NT2/D1 (cell line): ENCODE results near the gene GNAO1.

Source experiments
- DNase-seq: peaks from one replicate; pipeline ENCODE4 v3.0.0-alpha.2; 2011; ENCODE audit warnings: low read depth, low spot score
- H3K27me3 ChIP-seq: 2 replicates; pipeline ENCODE4 v1.6.0; 2011; ENCODE audit warnings: mild to moderate bottlenecking; ENCODE audit not compliant: insufficient read length, insufficient read depth
- H3K36me3 ChIP-seq: 2 replicates; pipeline ENCODE4 v1.6.1; 2011; ENCODE audit warnings: mild to moderate bottlenecking, low read length, mixed read lengths; ENCODE audit not compliant: insufficient read depth, insufficient read length
- H3K4me1 ChIP-seq: 2 replicates; pipeline ENCODE4 v1.5.1; 2011; ENCODE audit not compliant: insufficient read depth, insufficient read length
- H3K4me3 ChIP-seq: 2 replicates; pipeline ENCODE4 v1.5.1; 2011; ENCODE audit warnings: low read depth; ENCODE audit not compliant: insufficient read length
- H3K9ac ChIP-seq: 2 replicates; pipeline ENCODE4 v1.6.0; 2011; ENCODE audit warnings: low read depth; ENCODE audit not compliant: insufficient read length
- H3K9me3 ChIP-seq: 2 replicates; pipeline ENCODE4 v1.5.1; 2011; ENCODE audit warnings: mild to moderate bottlenecking, low read length; ENCODE audit not compliant: insufficient read depth
- SUZ12 ChIP-seq: IDR thresholded peaks from 2 replicates; pipeline ENCODE4 v1.6.1; 2011; ENCODE audit not compliant: insufficient read length, insufficient read depth; ENCODE audit errors: extremely low read depth
- YY1 ChIP-seq: IDR thresholded peaks from 2 replicates; pipeline ENCODE4 v1.6.1; 2011; ENCODE audit not compliant: insufficient read length, insufficient read depth
- ZNF274 ChIP-seq: IDR thresholded peaks from 2 replicates; pipeline ENCODE4 v1.6.1; 2011; ENCODE audit warnings: mild to moderate bottlenecking, low read depth, low read length

GNAO1 gene

DNA sequence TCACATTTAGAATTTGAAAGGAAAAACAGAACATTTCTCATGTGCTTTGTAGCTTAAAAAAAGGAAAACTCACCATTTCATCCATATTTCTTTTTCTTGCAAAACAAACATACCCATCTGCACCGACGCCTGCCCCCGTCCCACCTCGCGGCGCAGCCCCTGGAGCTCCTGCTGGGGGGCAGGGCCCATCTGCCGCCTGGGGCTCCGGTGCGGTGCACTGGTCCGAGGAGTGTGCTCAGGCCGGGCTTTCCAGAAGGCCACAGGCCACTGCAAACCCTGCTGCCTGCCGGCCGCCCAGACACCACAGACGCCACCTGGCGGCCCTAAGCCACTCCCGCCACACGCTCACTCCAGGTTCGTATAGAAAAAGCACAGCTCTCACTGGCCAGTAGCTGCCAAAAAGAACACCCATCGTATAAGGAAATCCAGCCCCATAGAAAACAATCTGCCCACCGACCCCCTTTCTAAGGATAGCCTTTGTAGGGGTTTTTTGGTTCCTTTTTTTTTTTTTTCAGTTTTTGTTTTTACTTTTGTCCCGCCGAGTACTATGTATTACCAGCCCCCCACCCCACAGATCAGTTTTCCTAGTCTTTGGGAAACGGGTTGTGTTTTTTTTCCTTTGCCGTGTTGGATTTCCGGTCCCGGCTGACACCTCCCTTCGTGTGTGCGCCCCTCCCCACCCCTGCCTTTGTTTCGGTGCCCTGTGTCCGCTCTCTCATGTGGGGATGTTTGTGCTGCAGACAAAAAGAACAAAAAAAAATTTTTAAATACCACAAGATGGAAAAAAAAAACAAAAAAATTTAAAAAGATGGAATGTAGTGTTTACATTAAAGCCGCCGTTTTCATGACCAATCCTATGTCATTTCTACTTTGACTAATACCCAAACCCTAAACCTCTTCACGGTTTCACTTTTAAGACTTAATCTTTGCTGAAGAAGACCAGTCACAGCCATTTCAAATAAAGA lies 165.3 kb downstream of the GNAO1 start:
- H3K9ac ChIP-seq = peak overlapping the region; percentile 65
- H3K4me1 ChIP-seq = peaks cover 13% of the 10 kb centered on the region
- no peaks in the 10 kb centered on the region for H3K9me3 ChIP-seq
- peaks cover 10% of the 10 kb centered on the region for H3K36me3 ChIP-seq
- TF ChIP-seq SUZ12 = no peak
- no peak for TF ChIP-seq YY1
- no peak for TF ChIP-seq ZNF274
- no peak overlapping the region for H3K4me3 ChIP-seq
- H3K27me3 ChIP-seq = no peaks in the 10 kb centered on the region
- peak; percentile 85 for DNase-seq

DNA sequence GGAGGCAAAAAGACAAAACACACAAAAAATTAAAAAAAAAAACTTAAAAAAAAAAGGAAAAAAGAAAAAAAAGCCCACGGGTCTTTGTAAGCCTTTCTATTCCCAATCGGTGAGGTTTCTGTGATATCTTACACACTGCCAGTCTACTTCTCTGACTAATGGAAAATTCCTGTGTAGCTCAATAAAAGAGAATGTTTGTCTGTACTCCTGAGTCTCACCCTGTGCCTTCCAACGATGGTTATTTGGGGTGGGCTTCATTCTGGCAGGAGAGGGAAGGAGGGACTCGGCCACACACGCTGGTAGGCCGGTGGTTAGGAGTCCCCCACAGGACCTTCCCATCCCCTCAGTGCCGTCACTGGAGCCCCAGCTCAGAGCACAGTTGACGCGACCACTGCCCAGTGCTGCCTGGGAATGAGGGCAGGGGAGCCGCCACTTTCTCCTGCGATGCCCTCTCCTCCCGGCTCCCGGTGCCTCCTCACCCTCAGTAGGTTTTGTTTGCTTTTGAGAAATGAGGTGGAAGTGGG lies 166.0 kb downstream of the GNAO1 start:
- DNase-seq = no peak
- no peak overlapping the region for H3K4me3 ChIP-seq
- peaks cover 13% of the 10 kb centered on the region for H3K4me1 ChIP-seq
- peak overlapping the region; percentile 28 for H3K9ac ChIP-seq
- no peaks in the 10 kb centered on the region for H3K27me3 ChIP-seq
- TF ChIP-seq YY1 = no peak
- TF ChIP-seq ZNF274 = no peak
- no peak for TF ChIP-seq SUZ12
- H3K9me3 ChIP-seq = no peaks in the 10 kb centered on the region
- H3K36me3 ChIP-seq = peaks cover 15% of the 10 kb centered on the region

DNA sequence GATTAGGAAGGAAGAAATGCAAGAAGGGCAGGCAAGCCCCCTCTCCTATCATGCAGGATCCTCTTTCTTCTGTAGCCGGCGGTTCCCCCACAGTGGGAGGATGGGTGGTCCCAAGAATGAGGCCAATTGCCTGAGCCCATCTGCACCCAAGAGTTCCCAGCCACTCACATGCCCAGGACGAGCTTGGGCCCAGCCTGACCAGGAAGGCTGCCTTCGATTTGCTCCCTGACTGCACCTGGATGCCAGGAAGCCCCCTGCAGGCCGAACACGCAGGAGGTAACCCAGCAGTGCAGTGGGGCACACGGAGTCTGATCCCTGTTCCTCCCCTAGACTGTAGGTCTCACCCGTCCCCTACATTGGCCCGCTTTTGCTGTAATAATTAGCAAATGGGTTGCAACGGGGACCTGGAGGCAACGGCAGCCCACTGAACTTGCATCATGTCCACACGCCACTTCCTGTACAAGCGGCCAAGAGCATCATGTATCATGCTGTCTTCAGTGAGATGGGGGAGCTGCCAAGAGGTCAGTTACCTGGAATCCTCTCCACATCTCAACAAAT lies 166.6 kb downstream of the GNAO1 start:
- H3K4me3 ChIP-seq = no peak overlapping the region
- no peak for DNase-seq
- TF ChIP-seq ZNF274 = no peak
- TF ChIP-seq SUZ12 = no peak
- no peak for TF ChIP-seq YY1
- peaks cover 20% of the 10 kb centered on the region for H3K36me3 ChIP-seq
- H3K9me3 ChIP-seq = no peaks in the 10 kb centered on the region
- H3K4me1 ChIP-seq = peaks cover 13% of the 10 kb centered on the region
- H3K27me3 ChIP-seq = no peaks in the 10 kb centered on the region
- peak overlapping the region; percentile 28 for H3K9ac ChIP-seq

DNA sequence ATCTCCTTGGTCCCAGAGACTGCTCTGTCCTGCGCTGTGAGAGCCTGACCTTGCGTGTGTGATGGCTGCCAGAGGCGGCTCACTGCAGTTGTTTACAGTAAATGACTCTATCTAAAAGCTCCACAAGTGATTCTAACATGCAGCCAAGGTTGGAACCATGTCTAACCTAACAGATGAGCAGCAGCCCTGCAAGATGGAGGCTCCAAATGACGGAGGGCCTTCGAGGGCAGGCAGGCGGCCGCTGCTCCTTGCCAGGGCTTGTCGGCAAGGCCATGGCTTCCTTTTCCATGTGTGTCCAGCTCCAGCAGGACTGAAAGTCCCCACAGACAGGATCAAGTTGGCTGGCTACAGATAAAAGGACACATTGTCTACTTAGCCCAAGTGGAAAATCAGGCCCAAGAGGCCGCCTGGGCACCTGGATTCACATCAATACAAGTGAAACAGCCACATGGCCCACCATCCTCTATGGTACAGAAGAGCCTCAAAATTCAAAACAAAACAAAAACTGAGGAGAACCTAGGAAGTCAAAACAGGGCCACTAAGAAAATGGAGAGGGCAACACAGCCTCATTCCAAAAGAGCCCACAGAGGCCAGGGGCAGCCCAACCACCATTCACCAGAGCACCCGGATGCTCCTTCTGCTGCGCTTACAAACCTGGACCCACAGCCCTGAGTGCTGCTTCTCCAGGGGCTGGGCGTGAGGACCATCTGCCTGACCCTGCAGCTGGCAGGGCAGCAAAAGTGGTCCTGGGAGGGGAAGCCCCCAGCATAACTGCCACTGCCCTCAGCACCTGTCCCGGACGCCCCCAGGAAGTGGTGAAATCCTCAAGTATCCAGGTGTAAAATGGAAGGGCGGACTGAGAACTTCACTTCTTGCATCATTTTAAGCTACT lies 169.1 kb downstream of the GNAO1 start:
- no peaks in the 10 kb centered on the region for H3K27me3 ChIP-seq
- H3K9ac ChIP-seq = no peak overlapping the region
- DNase-seq = no peak
- peaks cover 13% of the 10 kb centered on the region for H3K4me1 ChIP-seq
- TF ChIP-seq SUZ12 (no peak), ZNF274 (no peak), YY1 (no peak)
- H3K9me3 ChIP-seq = no peaks in the 10 kb centered on the region
- H3K36me3 ChIP-seq = peaks cover 42% of the 10 kb centered on the region
- no peak overlapping the region for H3K4me3 ChIP-seq

DNA sequence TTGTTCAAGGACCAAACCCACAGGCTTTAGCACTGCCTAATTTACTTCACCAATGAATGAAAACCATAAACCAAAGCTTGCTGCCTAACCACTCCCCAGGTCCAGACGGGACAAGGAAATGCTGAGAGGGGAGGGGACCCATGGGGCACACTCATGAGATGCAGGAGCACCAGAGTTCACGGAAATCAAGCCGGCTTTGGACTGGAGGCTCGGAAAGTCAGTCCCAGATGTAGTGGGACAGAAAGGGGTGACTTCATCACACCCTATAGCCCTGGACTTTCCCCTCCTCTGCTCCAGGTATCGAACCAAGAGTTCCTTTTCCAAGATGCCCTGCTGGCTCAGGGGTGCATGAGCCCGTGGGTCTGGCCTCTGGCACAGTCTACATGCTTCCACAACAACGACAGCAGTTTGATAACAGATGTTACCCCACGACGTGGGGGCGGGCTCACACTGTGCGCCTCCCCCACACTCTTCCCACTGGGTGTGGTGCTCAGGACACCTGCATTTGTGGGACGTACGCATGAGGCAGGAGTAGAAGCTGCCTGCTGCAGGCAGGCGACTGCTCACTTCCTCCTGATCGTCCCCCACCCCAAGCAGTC lies 170.9 kb downstream of the GNAO1 start:
- Histone ChIP-seq H3K4me3 (no peak overlapping the region), H3K9me3 (no peaks in the 10 kb centered on the region), H3K9ac (no peak overlapping the region), H3K36me3 (peaks cover 54% of the 10 kb centered on the region), H3K4me1 (peaks cover 13% of the 10 kb centered on the region), H3K27me3 (no peaks in the 10 kb centered on the region)
- no peak for DNase-seq
- TF ChIP-seq ZNF274 (no peak), SUZ12 (no peak), YY1 (no peak)

DNA sequence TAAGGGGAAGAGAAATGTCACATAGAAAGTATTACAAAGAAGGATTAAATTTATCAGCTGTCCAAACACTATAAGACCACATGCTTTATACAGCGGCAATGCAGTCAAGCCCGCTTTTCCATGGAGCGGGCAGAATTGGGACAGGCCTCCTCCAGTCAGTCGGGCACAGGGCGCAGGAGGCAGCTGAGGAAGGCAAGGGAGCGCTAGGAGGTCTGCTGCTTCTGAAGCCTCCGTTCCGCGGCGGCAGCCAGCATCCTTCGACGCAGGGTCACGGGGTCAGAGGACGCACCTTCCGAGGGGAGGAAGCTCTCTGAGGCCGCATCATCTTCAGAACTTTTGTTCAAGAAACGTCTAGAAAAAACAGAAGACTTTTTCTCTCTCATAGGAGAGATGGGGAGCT lies 171.4 kb downstream of the GNAO1 start:
- no peak for TF ChIP-seq ZNF274
- no peak for TF ChIP-seq SUZ12
- no peak for TF ChIP-seq YY1
- H3K36me3 ChIP-seq = peaks cover 59% of the 10 kb centered on the region
- H3K27me3 ChIP-seq = no peaks in the 10 kb centered on the region
- H3K9me3 ChIP-seq = no peaks in the 10 kb centered on the region
- no peak overlapping the region for H3K9ac ChIP-seq
- H3K4me3 ChIP-seq = no peak overlapping the region
- no peak for DNase-seq
- H3K4me1 ChIP-seq = peaks cover 7% of the 10 kb centered on the region
